Measurements from ENCODE around the gene PLA2G5. TPM values are rescaled to one million over a fixed set of nuclear protein-coding genes. Genes with fewer than 3 reads are reported as not detected.
"Not testable (repeated sequence)": the region's sequence is repeated elsewhere in the genome, so short reads cannot be mapped to it uniquely, and the experiment has no call there.

PLA2G5 gene, protein sequence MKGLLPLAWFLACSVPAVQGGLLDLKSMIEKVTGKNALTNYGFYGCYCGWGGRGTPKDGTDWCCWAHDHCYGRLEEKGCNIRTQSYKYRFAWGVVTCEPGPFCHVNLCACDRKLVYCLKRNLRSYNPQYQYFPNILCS
- total RNA-seq, result 1 to 10 TPM; 1.1 to 5.0 (median 2.2) TPM

DNA sequence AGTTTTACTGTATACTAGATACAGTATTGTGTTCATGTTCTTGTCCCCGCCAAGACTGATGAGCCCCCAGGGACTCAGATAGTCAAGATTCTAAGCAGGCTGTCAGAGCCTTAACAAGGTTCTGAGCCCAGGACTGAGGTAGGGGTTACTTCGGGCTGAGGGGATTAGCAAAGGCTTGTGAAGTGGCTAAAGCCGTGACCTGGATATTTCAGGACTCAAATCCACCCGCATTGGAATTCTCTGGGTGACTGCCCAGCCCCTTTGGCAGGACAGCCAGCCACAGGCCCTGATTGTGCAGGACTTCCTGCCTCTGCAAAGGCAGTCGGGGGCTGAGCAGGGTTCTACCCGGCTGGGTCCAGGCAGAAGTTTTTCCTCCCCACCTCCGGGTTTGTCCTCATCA, at the start of gene PLA2G5:
Gene PLA2G5 (plus strand): TSS at position 321 of the 400 bp plus-strand sequence. CDS start 14,637 bp downstream, outside the sequence.
- WGBS, 2 donors, result 16 to 19% methylated on average over 7 of the region's 7 CpGs
- Histone ChIP-seq H3K4me1 (no peaks in the 10 kb centered on the region), H3K27me3 (no peaks in the 10 kb centered on the region), H3K27ac (no peak within 1 kb of the TSS), H3K36me3 (no peaks in the 10 kb centered on the region), H3K9me3 (no peaks in the 10 kb centered on the region), H3K4me3 (replicated peaks in 1 of 3) (no peak within 1 kb of the TSS)
- no peak for TF ChIP-seq POLR2A (IDR thresholded peaks at IDR 0.05)
- TF ChIP-seq, protein P1, sequence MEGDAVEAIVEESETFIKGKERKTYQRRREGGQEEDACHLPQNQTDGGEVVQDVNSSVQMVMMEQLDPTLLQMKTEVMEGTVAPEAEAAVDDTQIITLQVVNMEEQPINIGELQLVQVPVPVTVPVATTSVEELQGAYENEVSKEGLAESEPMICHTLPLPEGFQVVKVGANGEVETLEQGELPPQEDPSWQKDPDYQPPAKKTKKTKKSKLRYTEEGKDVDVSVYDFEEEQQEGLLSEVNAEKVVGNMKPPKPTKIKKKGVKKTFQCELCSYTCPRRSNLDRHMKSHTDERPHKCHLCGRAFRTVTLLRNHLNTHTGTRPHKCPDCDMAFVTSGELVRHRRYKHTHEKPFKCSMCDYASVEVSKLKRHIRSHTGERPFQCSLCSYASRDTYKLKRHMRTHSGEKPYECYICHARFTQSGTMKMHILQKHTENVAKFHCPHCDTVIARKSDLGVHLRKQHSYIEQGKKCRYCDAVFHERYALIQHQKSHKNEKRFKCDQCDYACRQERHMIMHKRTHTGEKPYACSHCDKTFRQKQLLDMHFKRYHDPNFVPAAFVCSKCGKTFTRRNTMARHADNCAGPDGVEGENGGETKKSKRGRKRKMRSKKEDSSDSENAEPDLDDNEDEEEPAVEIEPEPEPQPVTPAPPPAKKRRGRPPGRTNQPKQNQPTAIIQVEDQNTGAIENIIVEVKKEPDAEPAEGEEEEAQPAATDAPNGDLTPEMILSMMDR (IDR thresholded peaks at IDR 0.05), result no peak
- intact Hi-C loops (cut with DNase I), result no loop called here
- DNase-seq, result peak; percentile 39 to 48

DNA sequence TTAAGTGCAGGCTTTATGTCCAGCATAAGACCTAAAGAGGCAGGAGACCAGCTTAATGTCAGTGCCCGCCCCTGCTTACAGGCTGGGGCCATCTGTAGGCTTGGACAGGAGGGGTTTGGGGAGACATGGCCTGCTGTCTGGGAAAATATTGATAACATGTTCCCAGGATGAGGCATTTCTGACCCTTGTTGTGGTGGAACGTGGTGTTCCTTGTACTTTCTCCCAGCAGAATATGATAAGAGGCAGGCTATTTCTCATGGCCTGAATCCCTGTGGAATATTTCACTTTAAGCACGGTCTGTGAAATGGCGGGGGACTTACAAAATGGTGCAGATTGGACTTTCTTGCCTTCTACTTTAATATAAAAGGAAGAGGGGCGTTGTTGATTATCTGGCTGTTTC, 41.9 kb upstream of the PLA2G5 start:
- TF ChIP-seq, protein P1 (IDR thresholded peaks at IDR 0.05), result no peak
- TF ChIP-seq POLR2A (IDR thresholded peaks at IDR 0.05), result no peak
- WGBS, 2 donors, result 89 to 90% methylated on average over 5 of the region's 5 CpGs
- Histone ChIP-seq H3K4me3 (replicated peaks in 1 of 3) (no peak overlapping the region), H3K9me3 (no peaks in the 10 kb centered on the region), H3K36me3 (no peaks in the 10 kb centered on the region), H3K4me1 (no peaks in the 10 kb centered on the region), H3K27ac (no peak overlapping the region), H3K27me3 (no peaks in the 10 kb centered on the region)
- intact Hi-C loops (cut with DNase I), result no loop called here
- no peak for DNase-seq

DNA sequence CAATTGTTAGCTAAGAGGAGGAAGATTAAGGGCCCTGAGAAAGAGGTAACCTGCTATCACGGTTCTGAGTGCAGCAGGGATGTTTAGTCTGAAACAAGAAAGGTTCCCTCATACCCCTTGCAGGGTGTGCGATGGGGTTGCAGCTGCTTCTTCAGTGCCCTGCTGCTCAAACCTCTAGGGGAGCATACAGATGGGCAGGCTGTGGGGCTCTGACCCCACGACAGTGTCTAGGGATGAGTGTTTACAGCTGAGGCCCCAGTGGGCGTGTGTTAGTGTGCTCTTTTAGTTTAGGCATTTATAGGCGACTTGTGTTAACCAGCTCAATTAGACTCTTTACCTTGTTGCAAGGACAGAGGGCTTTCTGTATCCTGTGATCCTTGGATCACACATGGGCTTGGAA, 41.3 kb upstream of the PLA2G5 start:
- Histone ChIP-seq H3K27me3 (no peaks in the 10 kb centered on the region), H3K27ac (no peak overlapping the region), H3K4me1 (no peaks in the 10 kb centered on the region), H3K4me3 (replicated peaks in 1 of 3) (no peak overlapping the region), H3K36me3 (no peaks in the 10 kb centered on the region), H3K9me3 (no peaks in the 10 kb centered on the region)
- no peak for DNase-seq
- intact Hi-C loops (cut with DNase I), result no loop called here
- WGBS, 2 donors, result 72 to 76% methylated on average over 5 of the region's 5 CpGs
- TF ChIP-seq POLR2A (IDR thresholded peaks at IDR 0.05), result no peak
- TF ChIP-seq, protein P1 (IDR thresholded peaks at IDR 0.05), result no peak

DNA sequence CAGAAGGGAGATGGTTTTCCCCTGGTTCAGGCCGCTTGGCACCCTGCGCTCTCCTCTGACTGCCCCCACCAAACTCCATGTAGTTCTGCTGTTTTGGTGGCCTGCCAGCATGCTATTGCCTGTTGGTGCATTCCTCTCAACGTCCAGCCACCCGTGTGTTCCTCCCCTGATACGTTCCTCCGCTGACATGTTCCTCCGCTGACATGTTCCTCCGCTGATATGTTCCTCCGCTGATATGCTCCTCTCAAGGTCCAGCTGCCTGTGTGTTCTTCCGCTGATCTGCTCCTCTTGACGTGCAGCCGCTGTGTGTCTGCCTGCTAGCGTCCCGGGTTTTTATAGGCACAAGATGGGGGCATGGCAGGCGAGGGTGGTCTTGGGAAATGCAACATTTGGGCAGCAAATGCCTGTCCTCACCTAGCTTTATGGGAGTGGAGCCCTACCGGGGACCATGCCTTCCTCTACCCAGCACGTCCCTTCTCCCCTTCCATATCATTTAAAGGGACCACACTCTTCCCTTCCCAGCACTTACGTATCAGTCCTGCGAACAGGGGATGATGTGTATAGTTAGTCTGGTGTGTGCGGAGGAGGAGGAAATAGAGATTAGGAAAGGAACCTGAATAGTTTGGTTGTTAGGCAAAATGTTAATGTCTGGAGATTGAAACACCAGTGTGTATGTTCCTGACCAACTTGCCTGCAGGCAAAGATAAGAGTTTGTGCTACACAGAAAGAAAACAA, 40.6 kb upstream of the PLA2G5 start:
- no peak for TF ChIP-seq POLR2A (IDR thresholded peaks at IDR 0.05)
- TF ChIP-seq, protein P1 (IDR thresholded peaks at IDR 0.05), result no peak
- DNase-seq, result no peak
- 72 to 77% methylated on average over 20 of the region's 20 CpGs for WGBS, 2 donors
- intact Hi-C loops (cut with DNase I), result no loop called here
- Histone ChIP-seq H3K36me3 (no peaks in the 10 kb centered on the region), H3K4me3 (replicated peaks in 1 of 3) (no peak overlapping the region), H3K4me1 (no peaks in the 10 kb centered on the region), H3K27me3 (no peaks in the 10 kb centered on the region), H3K9me3 (no peaks in the 10 kb centered on the region), H3K27ac (no peak overlapping the region)

DNA sequence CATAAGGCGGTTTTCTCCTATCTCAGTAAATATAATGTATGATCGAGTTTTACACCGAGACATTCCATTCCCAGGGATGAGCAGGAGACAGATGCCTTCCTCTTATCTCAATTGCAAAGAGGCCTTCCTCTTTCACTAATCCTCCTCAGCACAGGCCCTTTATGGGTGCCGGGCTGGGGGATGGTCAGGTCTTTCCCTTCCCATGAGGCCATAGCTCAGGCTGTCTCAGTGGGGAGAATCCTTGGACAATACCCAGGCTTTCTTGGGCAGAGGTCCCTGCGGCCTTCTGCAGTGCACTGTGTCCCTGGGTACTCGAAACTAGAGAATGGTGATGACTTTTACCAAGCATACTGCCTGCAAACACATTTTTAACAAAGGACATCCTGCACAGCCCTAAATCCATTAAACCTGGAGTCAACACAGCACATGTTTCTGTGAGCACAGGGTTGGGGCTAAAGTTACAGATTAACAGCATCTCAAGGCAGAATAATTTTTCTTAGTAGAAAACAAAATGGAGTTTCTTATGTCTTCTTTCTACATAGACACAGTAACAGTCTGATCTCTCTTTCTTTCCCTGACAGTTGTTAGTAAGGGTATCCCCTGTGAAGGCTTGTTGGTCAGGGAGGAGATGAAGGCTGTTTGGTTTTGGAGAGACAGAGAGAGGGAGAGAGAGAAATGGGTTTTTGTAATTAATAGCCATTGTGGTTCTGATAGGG, 39.4 kb upstream of the PLA2G5 start:
- H3K9me3 ChIP-seq; H3K27ac ChIP-seq; H3K4me1 ChIP-seq; DNase-seq; H3K27me3 ChIP-seq; H3K36me3 ChIP-seq; intact Hi-C loops (cut with DNase I); H3K4me3 ChIP-seq (replicated peaks in 1 of 3): not testable (repeated sequence)
- WGBS, 2 donors, result 84 to 87% methylated on average over 6 of the region's 6 CpGs

Measured in thyroid gland (tissue), 4 donors.